Esophagus muscularis mucosa (tissue), 4 donors: Measurements from ENCODE around the gene DNM3. TPM values are rescaled to one million over a fixed set of nuclear protein-coding genes. Genes with fewer than 3 reads are reported as not detected.

ENCODE experiments used
- DNase-seq: peaks from one replicate; pipeline ENCODE4 v3.0.0-alpha.2; 2017; ENCODE audit errors: extremely low spot score
- H3K27ac ChIP-seq, 4 donors: fragments of 200-600 bp; sonication (generic); replicated peaks in 1 of 4; 1 replicate in 3 of 4; 2 replicates in 1 of 4; pipeline ENCODE4 v1.5.1; 2016 to 2019; ENCODE audit warnings: mild to moderate bottlenecking in 1 of 4
- H3K27me3 ChIP-seq, 4 donors: fragments of 200-600 bp; sonication (generic); one replicate each; pipeline versions ENCODE4 v1.5.1 to v1.6.0; 2016 to 2019
- H3K36me3 ChIP-seq, 4 donors: fragments of 200-600 bp; sonication (generic); one replicate each; pipeline ENCODE4 v1.5.1; 2016 to 2019
- H3K4me1 ChIP-seq, 4 donors: fragments of 200-600 bp; sonication (generic); one replicate each; pipeline ENCODE4 v1.5.1; 2016 to 2019
- H3K4me3 ChIP-seq, 4 donors: fragments of 200-600 bp; sonication (generic); 1 replicate in 2 of 4; 2 replicates in 2 of 4; pipeline ENCODE4 v1.5.1; 2016 to 2019; ENCODE audit warnings: mild to moderate bottlenecking in 4 of 4, moderate library complexity in 1 of 4
- H3K9me3 ChIP-seq, 4 donors: fragments of 200-600 bp; sonication (generic); 1 replicate in 3 of 4; 2 replicates in 1 of 4; pipeline ENCODE4 v1.5.1; 2016 to 2019
- EP300 ChIP-seq: sonication (generic); formaldehyde crosslinking; IDR thresholded peaks from one replicate; pipeline ENCODE4 v1.6.1; 2017; ENCODE audit warnings: antibody characterized with exemption
- POLR2A ChIP-seq: fragments of 450-650 bp; IDR thresholded peaks from one replicate; pipeline ENCODE4 v1.6.1; 2017; ENCODE audit warnings: antibody characterized with exemption, moderate library complexity, mild to moderate bottlenecking, low read depth
- POLR2AphosphoS5 ChIP-seq, 2 donors: sonication (generic); formaldehyde crosslinking; IDR thresholded peaks; one replicate each; pipeline ENCODE4 v1.6.1; 2017; ENCODE audit warnings: antibody characterized with exemption in 2 of 2
- WGBS: methylation state at CpG from one replicate; pipeline ENCODE4 v1.1.5; 2018; 5-methylcytosine and 5-hydroxymethylcytosine counted together
- intact Hi-C: fragments of 100-400 bp; cut with DNase I; formaldehyde crosslinking; loops from one replicate; pipeline ENCODE4 v1.15.1; 2023
- total RNA-seq, 4 donors: library from RNA; depleted of rRNA; stranded (reverse); fragments of >200 nt; gene quantifications; one replicate each; pipeline versions ENCODE4 v1.1.0 to v1.2.1, GENCODE V29; 2016
- TF ChIP-seq, protein P1 (sequence below), 3 experiments: fragments of 200-600 bp in 2 of 3; fragments of 450-650 bp in 1 of 3; sonication (generic) in 2 of 3; IDR thresholded peaks; one replicate each; pipeline ENCODE4 v1.5.1; 2017 to 2019; ENCODE audit warnings: antibody characterized with exemption in 3 of 3, mild to moderate bottlenecking in 2 of 3, moderate library complexity in 1 of 3

Gene DNM3
- total RNA-seq, 4 donors from 2014 or later, result 3.3 to 6.4 (median 3.9) TPM

DNA sequence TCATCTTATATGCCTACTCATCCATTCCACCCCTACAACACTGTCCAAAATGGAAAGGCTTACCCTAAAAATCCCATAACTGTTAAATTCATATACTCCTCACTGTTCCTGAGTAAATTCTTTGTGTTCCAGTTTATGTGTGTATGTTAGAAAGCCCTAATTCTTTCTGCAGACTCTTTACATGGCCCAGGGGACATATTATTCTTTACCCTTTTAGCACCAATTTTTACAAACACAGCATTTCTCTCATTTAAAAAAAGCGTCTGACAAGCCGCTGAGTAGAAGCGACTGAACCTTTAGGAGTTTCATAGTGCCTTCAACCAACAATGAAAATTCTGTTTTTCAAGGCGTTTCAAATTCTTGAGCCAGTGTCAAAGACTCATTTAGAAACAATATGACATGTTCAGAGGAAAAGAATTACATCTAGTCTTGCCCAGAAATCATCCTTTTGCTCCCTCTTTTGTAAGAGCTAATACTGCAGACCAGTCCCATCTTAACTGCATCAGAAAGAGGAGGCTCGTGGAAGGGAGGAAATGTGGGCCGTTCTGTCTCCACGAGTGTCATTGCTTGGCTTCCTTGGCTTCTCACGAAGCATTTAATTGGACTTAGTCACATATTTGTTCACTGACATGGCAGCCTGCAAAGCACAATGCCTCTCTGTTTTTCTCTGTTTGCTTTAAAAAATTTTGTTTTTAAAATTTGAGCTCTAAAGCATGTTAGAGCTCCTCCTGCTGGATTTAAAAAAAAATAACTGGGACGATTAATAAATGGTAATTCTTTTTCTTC is 557.9 kb downstream of the DNM3 start:
- H3K4me1 ChIP-seq, result peaks cover 29 to 67% (median 57%) of the 10 kb centered on the region in 4 donors
- intact Hi-C loops, result loop anchor here (2.0 to 10.0 kb wide), 3 partner anchors 37 to 254 kb away; no protein-coding TSS in a partner anchor
- no peaks in the 10 kb centered on the region for H3K36me3 ChIP-seq
- H3K27me3 ChIP-seq, result no peaks in the 10 kb centered on the region
- H3K4me3 ChIP-seq, result peak overlapping the region; percentile 13 to 37 (median 15)
- no peak for TF ChIP-seq POLR2A
- TF ChIP-seq EP300, result no peak
- TF ChIP-seq, protein P1, sequence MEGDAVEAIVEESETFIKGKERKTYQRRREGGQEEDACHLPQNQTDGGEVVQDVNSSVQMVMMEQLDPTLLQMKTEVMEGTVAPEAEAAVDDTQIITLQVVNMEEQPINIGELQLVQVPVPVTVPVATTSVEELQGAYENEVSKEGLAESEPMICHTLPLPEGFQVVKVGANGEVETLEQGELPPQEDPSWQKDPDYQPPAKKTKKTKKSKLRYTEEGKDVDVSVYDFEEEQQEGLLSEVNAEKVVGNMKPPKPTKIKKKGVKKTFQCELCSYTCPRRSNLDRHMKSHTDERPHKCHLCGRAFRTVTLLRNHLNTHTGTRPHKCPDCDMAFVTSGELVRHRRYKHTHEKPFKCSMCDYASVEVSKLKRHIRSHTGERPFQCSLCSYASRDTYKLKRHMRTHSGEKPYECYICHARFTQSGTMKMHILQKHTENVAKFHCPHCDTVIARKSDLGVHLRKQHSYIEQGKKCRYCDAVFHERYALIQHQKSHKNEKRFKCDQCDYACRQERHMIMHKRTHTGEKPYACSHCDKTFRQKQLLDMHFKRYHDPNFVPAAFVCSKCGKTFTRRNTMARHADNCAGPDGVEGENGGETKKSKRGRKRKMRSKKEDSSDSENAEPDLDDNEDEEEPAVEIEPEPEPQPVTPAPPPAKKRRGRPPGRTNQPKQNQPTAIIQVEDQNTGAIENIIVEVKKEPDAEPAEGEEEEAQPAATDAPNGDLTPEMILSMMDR (IDR thresholded peaks at IDR 0.05), result peak; percentile 64 to 82 (median 77)
- TF ChIP-seq POLR2AphosphoS5 (IDR thresholded peaks at IDR 0.05), result peak; percentile 70 to 80
- DNase-seq, result no peak
- 20% methylated on average over 9 of the region's 9 CpGs for WGBS
- H3K9me3 ChIP-seq, result no peaks in the 10 kb centered on the region
- peak overlapping the region; percentile 75 to 82 (median 82) for H3K27ac ChIP-seq

DNA sequence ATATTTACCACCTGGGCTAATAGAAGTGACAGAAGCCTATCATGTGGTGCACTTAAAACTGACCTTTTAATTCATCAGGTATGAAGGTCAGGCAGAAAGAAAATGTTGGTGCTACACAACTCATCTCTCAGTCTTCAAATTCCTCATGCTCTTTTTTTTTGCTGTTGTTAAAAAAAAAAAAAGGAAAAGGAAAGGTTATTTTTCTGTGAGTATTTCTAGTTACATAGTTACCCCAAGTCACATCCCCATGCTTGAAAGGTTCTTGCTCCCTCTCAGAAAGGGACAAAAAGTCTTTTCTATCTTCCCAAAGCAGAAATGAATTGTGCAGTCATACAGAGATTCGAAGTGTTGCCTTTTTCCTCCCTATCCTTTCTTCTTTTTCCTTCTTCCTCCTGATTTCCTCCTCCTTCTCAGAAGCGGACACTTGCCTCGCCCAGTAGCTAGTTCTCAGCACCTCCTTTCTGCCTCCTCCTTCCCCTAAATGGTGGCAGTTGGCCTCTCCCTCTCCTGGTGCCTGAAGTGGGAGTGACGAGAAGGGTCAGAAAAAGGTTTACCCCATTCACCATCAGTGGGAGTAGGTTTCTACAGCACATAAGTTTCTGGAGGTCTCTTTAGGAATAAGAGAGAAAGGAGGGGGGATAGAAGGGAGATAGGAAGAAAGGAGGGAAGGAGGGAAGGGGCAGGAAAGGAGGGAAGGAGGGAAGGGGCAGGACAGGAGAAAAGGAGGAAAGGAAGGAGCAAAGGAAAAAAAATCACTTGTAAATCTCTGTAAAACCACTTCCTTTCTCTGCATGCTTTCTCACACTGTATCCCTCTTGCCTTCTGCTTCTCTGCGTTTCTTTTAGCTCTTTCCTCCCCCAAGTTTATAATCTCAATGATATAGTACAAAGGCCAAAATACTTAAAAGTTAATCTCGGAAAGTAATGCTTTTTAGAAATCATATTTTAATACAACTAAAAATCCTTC is 558.7 kb downstream of the DNM3 start:
- H3K4me1 ChIP-seq, result peaks cover 29 to 58% (median 48%) of the 10 kb centered on the region in 4 donors

DNA sequence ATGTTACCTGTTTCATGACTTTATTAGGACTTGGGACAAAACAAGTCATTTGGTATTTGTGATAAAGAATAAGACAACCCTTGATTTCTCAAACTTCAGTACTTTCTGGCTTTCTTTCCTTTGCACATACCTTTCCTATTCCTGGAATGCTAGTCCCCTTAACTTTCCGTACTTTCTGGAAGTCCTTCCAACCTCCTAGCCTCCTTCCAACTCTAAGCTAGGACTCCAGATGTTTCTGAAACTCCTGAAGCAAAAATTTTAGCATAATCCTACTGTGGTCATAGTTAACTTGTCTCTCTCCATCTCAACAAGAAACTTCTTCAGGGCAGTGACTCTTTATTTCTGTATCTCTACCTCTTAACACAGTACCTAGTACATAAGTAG is 559.4 kb downstream of the DNM3 start:
- DNase-seq, result no peak
- H3K27ac ChIP-seq, result peak overlapping the region in 3 of 4 donors; percentile 81 to 82 (median 82)
- H3K9me3 ChIP-seq, result no peaks in the 10 kb centered on the region
- 55% methylated on average over 1 of the region's 1 CpG for WGBS
- H3K4me1 ChIP-seq, result peaks cover 29 to 51% (median 45%) of the 10 kb centered on the region in 4 donors
- no peaks in the 10 kb centered on the region for H3K27me3 ChIP-seq
- intact Hi-C loops, result loop anchor here (1.0 to 5.0 kb wide), 3 partner anchors 312 to 398 kb away; no protein-coding TSS in a partner anchor
- no peak overlapping the region for H3K4me3 ChIP-seq
- TF ChIP-seq POLR2AphosphoS5 (IDR thresholded peaks at IDR 0.05) (no peak), EP300 (no peak), POLR2A (no peak)
- TF ChIP-seq, protein P1 (IDR thresholded peaks at IDR 0.05), result no peak
- H3K36me3 ChIP-seq, result no peaks in the 10 kb centered on the region

More for the DNA sequence above, 558.7 kb downstream of the DNM3 start:
- no peak for DNase-seq
- H3K36me3 ChIP-seq, result no peaks in the 10 kb centered on the region
- H3K9me3 ChIP-seq, result no peaks in the 10 kb centered on the region
- intact Hi-C loops, result loop anchor here (1.0 to 10.0 kb wide), 6 partner anchors 38 to 398 kb away; no protein-coding TSS in a partner anchor
- no peak overlapping the region for H3K4me3 ChIP-seq
- 64% methylated on average over 6 of the region's 6 CpGs for WGBS
- H3K27ac ChIP-seq, result peak overlapping the region; percentile 75 to 82 (median 82)
- TF ChIP-seq POLR2AphosphoS5 (IDR thresholded peaks at IDR 0.05) (no peak), POLR2A (no peak), EP300 (no peak)
- TF ChIP-seq, protein P1 (IDR thresholded peaks at IDR 0.05), result no peak
- H3K27me3 ChIP-seq, result no peaks in the 10 kb centered on the region

DNA sequence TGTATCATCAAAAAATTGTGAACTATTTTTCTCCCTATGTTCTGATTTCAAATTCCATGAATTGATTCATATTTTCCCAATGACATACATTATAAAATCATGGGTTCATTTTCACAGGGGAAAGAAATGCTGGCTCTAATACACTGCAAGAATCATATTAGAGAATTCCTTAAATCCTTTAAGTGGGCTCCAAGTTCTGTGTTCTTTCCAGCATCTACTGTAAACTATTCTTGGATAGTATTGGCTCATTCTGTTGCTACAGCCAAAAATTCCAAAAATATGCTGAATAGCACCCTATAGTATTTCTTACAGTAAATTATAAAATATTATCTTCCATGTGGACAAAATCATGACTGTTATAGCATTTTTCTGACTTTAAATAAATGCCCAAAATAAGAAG is 560.2 kb downstream of the DNM3 start:
- TF ChIP-seq, protein P1 (IDR thresholded peaks at IDR 0.05), result no peak
- TF ChIP-seq POLR2AphosphoS5 (IDR thresholded peaks at IDR 0.05), result no peak
- intact Hi-C loops, result loop anchor here (2.0 to 5.0 kb wide), 2 partner anchors 361 to 399 kb away; no protein-coding TSS in a partner anchor
- no peak overlapping the region for H3K27ac ChIP-seq

More for the DNA sequence above, 560.2 kb downstream of the DNM3 start:
- Histone ChIP-seq H3K36me3 (no peaks in the 10 kb centered on the region), H3K4me1 (peaks cover 29 to 48% (median 41%) of the 10 kb centered on the region in 4 donors), H3K9me3 (no peaks in the 10 kb centered on the region), H3K4me3 (no peak overlapping the region), H3K27me3 (no peaks in the 10 kb centered on the region)
- DNase-seq, result no peak
